Tibial nerve (tissue), 3 donors: Measurements from ENCODE around the gene SORCS3.

Source experiments
- CTCF ChIP-seq, 5 experiments: fragments of 200-600 bp in 3 of 5; fragments of 450-650 bp in 2 of 5; sonication (generic) in 3 of 5; IDR thresholded peaks; one replicate each; pipeline ENCODE4 v1.5.1; 2016 to 2019; ENCODE audit warnings: antibody characterized with exemption in 5 of 5, mild to moderate bottlenecking in 3 of 5, moderate library complexity in 2 of 5
- POLR2A ChIP-seq, 2 donors: fragments of 450-650 bp; IDR thresholded peaks; one replicate each; pipeline ENCODE4 v1.6.1; 2017; ENCODE audit warnings: antibody characterized with exemption in 2 of 2, mild to moderate bottlenecking in 2 of 2, moderate library complexity in 2 of 2

- TF ChIP-seq CTCF (IDR thresholded peaks at IDR 0.05) (no peak), POLR2A (IDR thresholded peaks at IDR 0.05) (no peak)
Measured at GRCh38 chr10:104688251-104689042, 47.4 kb downstream of the SORCS3 start.
